Naive B cell (primary cell): ENCODE measurements around the gene CGB7. TPM values are rescaled to one million over a fixed set of nuclear protein-coding genes. Genes with fewer than 3 reads are reported as not detected.

Experiments
- ATAC-seq, 2 donors: fragments of 150-1000 bp; cut with Tn5 transposase; 2 replicates each; pipeline ENCODE4 v1.10.0; 2021; ENCODE audit warnings: low read depth in 2 of 2, mild to moderate bottlenecking in 2 of 2, moderate library complexity in 2 of 2
- DNase-seq: peaks from one replicate; pipeline ENCODE4 v3.0.0; 2022
- H3K27ac Mint-ChIP-seq, 6 donors: one replicate each; pipeline ENCODE4 v1.8.0; 2020 to 2022; ENCODE audit warnings: mild to moderate bottlenecking in 6 of 6, mixed read lengths in 6 of 6, moderate library complexity in 5 of 6, inconsistent platforms in 2 of 6
- H3K27me3 Mint-ChIP-seq, 3 donors: one replicate each; pipeline ENCODE4 v1.8.0; 2021 to 2022; ENCODE audit warnings: mixed read lengths in 3 of 3, mild to moderate bottlenecking in 1 of 3
- H3K36me3 Mint-ChIP-seq, 2 donors: one replicate each; pipeline ENCODE4 v1.8.0; 2020 to 2022; ENCODE audit warnings: mixed read lengths in 2 of 2, inconsistent platforms in 1 of 2, mild to moderate bottlenecking in 1 of 2
- H3K4me1 Mint-ChIP-seq, 3 donors: one replicate each; pipeline ENCODE4 v1.8.0; 2020 to 2022; ENCODE audit warnings: mixed read lengths in 3 of 3, inconsistent platforms in 1 of 3, mild to moderate bottlenecking in 1 of 3, moderate library complexity in 1 of 3
- H3K4me3 Mint-ChIP-seq, 8 donors: one replicate each; pipeline ENCODE4 v1.8.0; 2020 to 2022; ENCODE audit warnings: mild to moderate bottlenecking in 8 of 8, mixed read lengths in 8 of 8, moderate library complexity in 8 of 8, inconsistent platforms in 2 of 8
- H3K9me3 Mint-ChIP-seq, 7 donors: one replicate each; pipeline ENCODE4 v1.8.0; 2020 to 2022; ENCODE audit warnings: mixed read lengths in 7 of 7, mild to moderate bottlenecking in 5 of 7, inconsistent platforms in 2 of 7, moderate library complexity in 1 of 7
- polyA plus RNA-seq, 6 donors: library from polyadenylated mRNA; unstranded; fragments of 300-500 nt; fragmentation: Illumina TruSeq; gene quantifications; one replicate each; pipeline ENCODE4 v1.2.3, GENCODE V29; 2021; ENCODE audit warnings: low read depth in 6 of 6

CGB7 gene
- polyA plus RNA-seq, 6 donors from 2014 or later = not detected

GRCh38 chr19:49014870-49015255 is 42.7 kb downstream of the CGB7 start:
- peak overlapping the region in 2 of 8 donors; percentile 15 to 62 for H3K4me3 Mint-ChIP-seq
- peaks cover 12 to 19% (median 12%) of the 10 kb centered on the region in 3 donors for H3K4me1 Mint-ChIP-seq
- ATAC-seq (no peak), DNase-seq (no peak)
- peak overlapping the region in 1 of 6 donors; percentile 47 for H3K27ac Mint-ChIP-seq
- peaks cover 0 to 9% of the 10 kb centered on the region in 2 donors for H3K36me3 Mint-ChIP-seq
- peaks cover 0 to 8% (median 0%) of the 10 kb centered on the region in 3 donors for H3K27me3 Mint-ChIP-seq
- no peaks in the 10 kb centered on the region for H3K9me3 Mint-ChIP-seq

- ATAC-seq (no peak), DNase-seq (no peak)
- Mint-ChIP-seq H3K9me3 (no peaks in the 10 kb centered on the region), H3K4me1 (peaks cover 8 to 16% (median 8%) of the 10 kb centered on the region in 3 donors), H3K27ac (no peak overlapping the region), H3K36me3 (peaks cover 0 to 9% of the 10 kb centered on the region in 2 donors), H3K27me3 (peaks cover 0 to 5% (median 0%) of the 10 kb centered on the region in 3 donors), H3K4me3 (peak overlapping the region in 2 of 8 donors; percentile 30 to 76)
These were observed 43.3 kb downstream of the CGB7 start for GRCh38 chr19:49014123-49014869.

GRCh38 chr19:49011194-49011593 is 46.4 kb downstream of the CGB7 start:
- H3K27me3 Mint-ChIP-seq = no peaks in the 10 kb centered on the region
- peaks cover 0 to 9% of the 10 kb centered on the region in 2 donors for H3K36me3 Mint-ChIP-seq
- peaks cover 0 to 4% (median 0%) of the 10 kb centered on the region in 3 donors for H3K4me1 Mint-ChIP-seq
- ATAC-seq (no peak), DNase-seq (no peak)
- H3K9me3 Mint-ChIP-seq = no peaks in the 10 kb centered on the region
- H3K27ac Mint-ChIP-seq = no peak overlapping the region
- H3K4me3 Mint-ChIP-seq = no peak overlapping the region

GRCh38 chr19:49010453-49010852 is 47.1 kb downstream of the CGB7 start:
- peaks cover 0 to 4% (median 0%) of the 10 kb centered on the region in 3 donors for H3K4me1 Mint-ChIP-seq
- H3K27ac Mint-ChIP-seq = no peak overlapping the region
- H3K4me3 Mint-ChIP-seq = no peak overlapping the region
- DNase-seq (no peak), ATAC-seq (no peak)
- H3K27me3 Mint-ChIP-seq = no peaks in the 10 kb centered on the region
- no peaks in the 10 kb centered on the region for H3K9me3 Mint-ChIP-seq
- peaks cover 0 to 9% of the 10 kb centered on the region in 2 donors for H3K36me3 Mint-ChIP-seq

GRCh38 chr19:49009828-49010227 is 47.7 kb downstream of the CGB7 start:
- no peaks in the 10 kb centered on the region for H3K27me3 Mint-ChIP-seq
- DNase-seq (no peak), ATAC-seq (no peak)
- H3K9me3 Mint-ChIP-seq = no peaks in the 10 kb centered on the region
- H3K27ac Mint-ChIP-seq = no peak overlapping the region
- H3K36me3 Mint-ChIP-seq = peaks cover 0 to 9% of the 10 kb centered on the region in 2 donors
- no peak overlapping the region for H3K4me3 Mint-ChIP-seq
- H3K4me1 Mint-ChIP-seq = peaks cover 0 to 4% (median 0%) of the 10 kb centered on the region in 3 donors

GRCh38 chr19:49006905-49007304 is 50.6 kb downstream of the CGB7 start:
- no peaks in the 10 kb centered on the region for H3K27me3 Mint-ChIP-seq
- H3K36me3 Mint-ChIP-seq = peaks cover 6 to 9% of the 10 kb centered on the region in 2 donors
- H3K27ac Mint-ChIP-seq = no peak overlapping the region
- H3K4me3 Mint-ChIP-seq = no peak overlapping the region
- no peak for DNase-seq
- H3K9me3 Mint-ChIP-seq = no peaks in the 10 kb centered on the region
- H3K4me1 Mint-ChIP-seq = peaks cover 0 to 4% (median 0%) of the 10 kb centered on the region in 3 donors
- no peak for ATAC-seq

GRCh38 chr19:49004964-49005614 is 52.5 kb downstream of the CGB7 start:
- DNase-seq (no peak), ATAC-seq (no peak)
- no peaks in the 10 kb centered on the region for H3K9me3 Mint-ChIP-seq
- H3K27me3 Mint-ChIP-seq = no peaks in the 10 kb centered on the region
- no peak overlapping the region for H3K27ac Mint-ChIP-seq
- H3K4me3 Mint-ChIP-seq = no peak overlapping the region
- H3K4me1 Mint-ChIP-seq = no peaks in the 10 kb centered on the region
- peaks cover 0 to 6% of the 10 kb centered on the region in 2 donors for H3K36me3 Mint-ChIP-seq

Other genes with a start within 250 kb of the CGB7 start
- 10 to 100 TPM; 16.3 to 29.5 (median 22.2) TPM for gene BCAT2, start 246.7 kb downstream of the CGB7 start, polyA plus RNA-seq
- gene HSD17B14, start 221.3 kb downstream of the CGB7 start, polyA plus RNA-seq = 1 to 10 TPM in 4 of 6 donors, under 1 TPM in 1, not detected in 1; 1.00 to 3.3 (median 1.4) TPM
- gene PLEKHA4, start 189.1 kb downstream of the CGB7 start, polyA plus RNA-seq = 10 to 100 TPM in 1 of 6 donors, 1 to 10 TPM in 5; 4.4 to 15.3 (median 8.7) TPM
- gene PPP1R15A, start 185.3 kb downstream of the CGB7 start, polyA plus RNA-seq = 100 to 1,000 TPM in 5 of 6 donors, 10 to 100 TPM in 1; 98.9 to 436 (median 172) TPM
- gene TULP2, start 159.0 kb downstream of the CGB7 start, polyA plus RNA-seq = not detected
- 10 to 100 TPM; 48.8 to 90.6 (median 54.6) TPM for gene NUCB1, start 157.4 kb downstream of the CGB7 start, polyA plus RNA-seq
- under 1 TPM in 1 of 6 donors, not detected in 5; 0.32 TPM for gene DHDH, start 124.0 kb downstream of the CGB7 start, polyA plus RNA-seq
- 10 to 100 TPM; 56.0 to 88.2 (median 68.3) TPM for gene BAX, start 102.9 kb downstream of the CGB7 start, polyA plus RNA-seq
- gene FTL, start 92.4 kb downstream of the CGB7 start, polyA plus RNA-seq = 1,000 to 10,000 TPM; 5,752 to 7,301 (median 6,284) TPM
- 10 to 100 TPM; 16.0 to 24.1 (median 20.5) TPM for gene GYS1, start 64.4 kb downstream of the CGB7 start, polyA plus RNA-seq
- gene RUVBL2, start 63.9 kb downstream of the CGB7 start, polyA plus RNA-seq = 10 to 100 TPM; 39.7 to 63.2 (median 50.0) TPM
- gene LHB, start 40.7 kb downstream of the CGB7 start, polyA plus RNA-seq = not detected
- gene CGB3, start 33.4 kb downstream of the CGB7 start, polyA plus RNA-seq = not detected
- gene CGB2, start 25.9 kb downstream of the CGB7 start, polyA plus RNA-seq = not detected
- not detected for gene CGB1, start 20.9 kb downstream of the CGB7 start, polyA plus RNA-seq
- not detected for gene CGB5, start 13.9 kb downstream of the CGB7 start, polyA plus RNA-seq
- gene CGB8, start 8.6 kb downstream of the CGB7 start, polyA plus RNA-seq = not detected
- gene NTF4, start 7.1 kb upstream of the CGB7 start, polyA plus RNA-seq = not detected
- gene KCNA7, start 14.9 kb upstream of the CGB7 start, polyA plus RNA-seq = not detected
- 10 to 100 TPM; 29.8 to 63.5 (median 41.6) TPM for gene SNRNP70, start 27.7 kb upstream of the CGB7 start, polyA plus RNA-seq
- gene LIN7B, start 56.6 kb upstream of the CGB7 start, polyA plus RNA-seq = 1 to 10 TPM in 5 of 6 donors, not detected in 1; 2.8 to 5.0 (median 3.5) TPM
- 1 to 10 TPM; 2.8 to 6.3 (median 5.8) TPM for gene C19orf73, start 61.4 kb upstream of the CGB7 start, polyA plus RNA-seq
- gene PPFIA3, start 61.8 kb upstream of the CGB7 start, polyA plus RNA-seq = under 1 TPM in 2 of 6 donors, not detected in 4; 0.23 to 0.26 TPM
- gene HRC, start 97.6 kb upstream of the CGB7 start, polyA plus RNA-seq = not detected
- gene TRPM4, start 100.0 kb upstream of the CGB7 start, polyA plus RNA-seq = under 1 TPM in 1 of 6 donors, not detected in 5; 0.45 TPM